HEK293 (cell line): ENCODE measurements around the gene SCYL1.

ENCODE experiments used
- CTCF ChIA-PET: fragments of 350-600 bp; formaldehyde crosslinking; extraction: SDS; loops from one replicate; lab custom pipeline; 2021; ENCODE audit warnings: antibody characterized with exemption; lab: Yijun Ruan, JAX
- POLR2A ChIA-PET: fragments of 300-600 bp; formaldehyde crosslinking; extraction: SDS; loops from one replicate; lab custom pipeline; 2020; ENCODE audit warnings: antibody characterized with exemption, inconsistent platforms; lab: Yijun Ruan, JAX
- H3K27ac ChIP-seq: fragments of 200-500 bp; sonication (Bioruptor generic); 2 replicates; pipeline ENCODE4 v1.5.1; 2014; ENCODE audit warnings: low read depth, low read length, control low read depth, inconsistent platforms; ENCODE audit errors: extremely low read depth
- H3K36me3 ChIP-seq, 2 experiments: fragments of 200-500 bp in 1 of 2; sonication (Bioruptor generic) in 1 of 2; 1 replicate in 1 of 2; 2 replicates in 1 of 2; pipeline ENCODE4 v1.5.1; 2014 to 2017; ENCODE audit warnings: inconsistent platforms in 2 of 2, low read length in 2 of 2; ENCODE audit not compliant: control insufficient read depth in 2 of 2, insufficient read depth in 1 of 2
- H3K4me1 ChIP-seq: fragments of 200-500 bp; sonication (Bioruptor generic); 2 replicates; pipeline ENCODE4 v1.5.1; 2014; ENCODE audit warnings: mild to moderate bottlenecking, low read length, inconsistent platforms; ENCODE audit not compliant: control insufficient read depth, insufficient read depth
- H3K4me3 ChIP-seq: 2 replicates; pipeline ENCODE4 v1.5.1; 2011; ENCODE audit warnings: low read depth, mild to moderate bottlenecking, control low read depth, low read length, moderate library complexity
- H3K9me3 ChIP-seq: fragments of 200-500 bp; sonication (Bioruptor generic); 2 replicates; pipeline ENCODE4 v1.5.1; 2014; ENCODE audit warnings: low read depth, low read length, inconsistent platforms; ENCODE audit not compliant: control insufficient read depth, insufficient read depth
- GLIS1 ChIP-seq: fragments of 450-650 bp; formaldehyde crosslinking; IDR thresholded peaks from 2 replicates; pipeline ENCODE4 v1.5.1; 2016; ENCODE audit warnings: missing biosample characterization, missing genetic modification characterization
- GLIS2 ChIP-seq: fragments of 450-650 bp; formaldehyde crosslinking; IDR thresholded peaks from 2 replicates; pipeline ENCODE4 v1.5.1; 2016; ENCODE audit warnings: missing biosample characterization, missing genetic modification characterization
- INSM2 ChIP-seq: fragments of 450-650 bp; formaldehyde crosslinking; IDR thresholded peaks from 2 replicates; pipeline ENCODE4 v1.5.1; 2016; ENCODE audit warnings: missing biosample characterization, missing genetic modification characterization
- KLF10 ChIP-seq: fragments of 450-650 bp; IDR thresholded peaks from 2 replicates; pipeline ENCODE4 v1.5.1; 2018; ENCODE audit warnings: missing biosample characterization, mild to moderate bottlenecking, missing genetic modification characterization
- MYNN ChIP-seq: fragments of 450-650 bp; formaldehyde crosslinking; IDR thresholded peaks from 2 replicates; pipeline ENCODE4 v1.5.1; 2016; ENCODE audit warnings: missing biosample characterization, missing genetic modification characterization, borderline replicate concordance
- PATZ1 ChIP-seq: fragments of 450-650 bp; formaldehyde crosslinking; IDR thresholded peaks from 2 replicates; pipeline ENCODE4 v1.5.1; 2016; ENCODE audit warnings: missing biosample characterization, missing genetic modification characterization
- PRDM1 ChIP-seq: fragments of 450-650 bp; formaldehyde crosslinking; IDR thresholded peaks from 2 replicates; pipeline ENCODE4; 2016; ENCODE audit warnings: missing biosample characterization, missing genetic modification characterization
- YY1 ChIP-seq: fragments of 450-650 bp; formaldehyde crosslinking; IDR thresholded peaks from 2 replicates; pipeline ENCODE4 v1.5.1; 2018; ENCODE audit warnings: missing biosample characterization, missing genetic modification characterization
- YY2 ChIP-seq: fragments of 450-650 bp; formaldehyde crosslinking; IDR thresholded peaks from 2 replicates; pipeline ENCODE4 v1.5.1; 2016; ENCODE audit warnings: missing biosample characterization, missing genetic modification characterization
- ZBTB48 ChIP-seq: fragments of 450-650 bp; formaldehyde crosslinking; IDR thresholded peaks from 2 replicates; pipeline ENCODE4 v1.5.1; 2016; ENCODE audit warnings: missing biosample characterization, missing genetic modification characterization
- ZNF132 ChIP-seq: fragments of 450-650 bp; formaldehyde crosslinking; IDR thresholded peaks from 2 replicates; pipeline ENCODE4 v1.5.1; 2017; ENCODE audit warnings: missing biosample characterization, missing genetic modification characterization, borderline replicate concordance
- ZNF140 ChIP-seq: fragments of 450-650 bp; formaldehyde crosslinking; IDR thresholded peaks from 2 replicates; pipeline ENCODE4 v1.5.1; 2016; ENCODE audit warnings: missing biosample characterization, missing genetic modification characterization
- ZNF157 ChIP-seq: fragments of 450-650 bp; formaldehyde crosslinking; IDR thresholded peaks from 2 replicates; pipeline ENCODE4 v1.5.1; 2016; ENCODE audit warnings: missing biosample characterization, missing genetic modification characterization
- ZNF174 ChIP-seq: fragments of 450-650 bp; formaldehyde crosslinking; IDR thresholded peaks from 2 replicates; pipeline ENCODE4 v1.5.0; 2017; ENCODE audit warnings: missing biosample characterization, mild to moderate bottlenecking, missing genetic modification characterization
- ZNF433 ChIP-seq: fragments of 450-650 bp; formaldehyde crosslinking; IDR thresholded peaks from 2 replicates; pipeline ENCODE4 v1.5.1; 2016; ENCODE audit warnings: missing biosample characterization, missing genetic modification characterization, low read depth
- ZNF530 ChIP-seq: fragments of 450-650 bp; formaldehyde crosslinking; IDR thresholded peaks from 2 replicates; pipeline ENCODE4 v1.5.1; 2016; ENCODE audit warnings: low read depth, missing biosample characterization, missing genetic modification characterization
- ZNF561 ChIP-seq: fragments of 450-650 bp; IDR thresholded peaks from 2 replicates; pipeline ENCODE4 v1.5.1; 2018; ENCODE audit warnings: missing biosample characterization, missing genetic modification characterization, borderline replicate concordance
- ZNF747 ChIP-seq: fragments of 450-650 bp; formaldehyde crosslinking; IDR thresholded peaks from 2 replicates; pipeline ENCODE4 v1.5.1; 2016; ENCODE audit warnings: missing biosample characterization, missing genetic modification characterization
- TF ChIP-seq, protein P1 (sequence below): fragments of 450-650 bp; formaldehyde crosslinking; IDR thresholded peaks from 2 replicates; pipeline ENCODE4 v1.5.1; 2016; ENCODE audit warnings: missing biosample characterization, missing genetic modification characterization
- TF ChIP-seq, protein P2 (sequence below): fragments of 450-650 bp; formaldehyde crosslinking; conservative IDR thresholded peaks from 2 replicates; pipeline ENCODE4 v1.5.1; 2016; ENCODE audit warnings: low read depth, missing biosample characterization, missing genetic modification characterization

SCYL1 gene

DNA sequence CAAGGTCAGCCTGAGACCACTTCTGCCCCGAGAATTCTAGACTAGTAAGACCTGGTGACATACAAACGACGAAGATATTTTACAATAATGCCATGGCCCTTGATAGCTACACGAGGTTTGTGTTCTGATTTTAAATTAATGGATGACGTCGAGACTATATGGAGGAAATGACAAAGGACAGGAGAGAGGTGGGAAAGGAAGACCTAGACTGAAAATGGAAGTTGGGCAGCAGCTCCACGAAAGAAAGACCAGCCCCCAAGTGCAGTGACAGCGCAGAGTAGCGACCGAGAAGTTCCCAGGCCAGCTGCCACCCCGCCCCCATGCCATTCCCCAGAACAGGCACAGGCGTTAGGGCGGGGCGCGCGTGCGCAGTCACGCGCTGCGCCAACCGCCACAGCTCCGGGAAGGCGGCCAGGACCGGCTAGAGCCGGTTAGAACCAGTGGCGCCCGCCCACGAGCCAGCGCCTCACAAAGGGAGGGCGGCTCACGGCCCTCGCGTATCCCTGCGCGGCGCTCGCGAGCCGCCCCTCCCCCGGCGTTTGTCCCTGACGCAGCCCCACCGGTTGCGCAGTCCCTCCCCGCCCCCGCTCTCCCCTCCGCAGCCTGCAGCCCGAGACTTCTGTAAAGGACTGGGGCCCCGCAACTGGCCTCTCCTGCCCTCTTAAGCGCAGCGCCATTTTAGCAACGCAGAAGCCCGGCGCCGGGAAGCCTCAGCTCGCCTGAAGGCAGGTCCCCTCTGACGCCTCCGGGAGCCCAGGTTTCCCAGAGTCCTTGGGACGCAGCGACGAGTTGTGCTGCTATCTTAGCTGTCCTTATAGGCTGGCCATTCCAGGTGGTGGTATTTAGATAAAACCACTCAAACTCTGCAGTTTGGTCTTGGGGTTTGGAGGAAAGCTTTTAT, 27.5 kb upstream of the SCYL1 start (continued):
- TF ChIP-seq, protein P1, sequence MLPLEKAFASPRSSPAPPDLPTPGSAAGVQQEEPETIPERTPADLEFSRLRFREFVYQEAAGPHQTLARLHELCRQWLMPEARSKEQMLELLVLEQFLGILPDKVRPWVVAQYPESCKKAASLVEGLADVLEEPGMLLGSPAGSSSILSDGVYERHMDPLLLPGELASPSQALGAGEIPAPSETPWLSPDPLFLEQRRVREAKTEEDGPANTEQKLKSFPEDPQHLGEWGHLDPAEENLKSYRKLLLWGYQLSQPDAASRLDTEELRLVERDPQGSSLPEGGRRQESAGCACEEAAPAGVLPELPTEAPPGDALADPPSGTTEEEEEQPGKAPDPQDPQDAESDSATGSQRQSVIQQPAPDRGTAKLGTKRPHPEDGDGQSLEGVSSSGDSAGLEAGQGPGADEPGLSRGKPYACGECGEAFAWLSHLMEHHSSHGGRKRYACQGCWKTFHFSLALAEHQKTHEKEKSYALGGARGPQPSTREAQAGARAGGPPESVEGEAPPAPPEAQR (tag by site-specific recombination): no peak
- peak; percentile 90 for TF ChIP-seq PRDM1 (tag by site-specific recombination)
- TF ChIP-seq, all 188 proteins: peak for 65

GRCh38 chr11:65498042-65498726, 26.7 kb upstream of the SCYL1 start:
- peak overlapping the region; percentile 98 for H3K27ac ChIP-seq

More at GRCh38 chr11:65498042-65498726, 26.7 kb upstream of the SCYL1 start:
- POLR2A ChIA-PET: interaction anchor here (0.5 to 28.2 kb wide), 38 partner anchors 10 to 1193 kb away, joined by 3 to 1129 read pairs (median 6); partner anchors contain the start of genes DPF2, ESRRA, FAM89B and FRMD8
- Histone ChIP-seq H3K36me3 (peaks cover 0 to 34% of the 10 kb centered on the region in 2 experiments; a peak in 2 of 3 replicates), H3K9me3 (no peaks in the 10 kb centered on the region)
- TF ChIP-seq KLF10 (tag by site-specific recombination) (no peak), ZNF530 (no peak), PRDM1 (tag by site-specific recombination) (peak; percentile 67), YY1 (tag by site-specific recombination) (peak; percentile 63), ZNF433 (no peak), ZNF132 (no peak), YY2 (no peak), MYNN (tag by site-specific recombination) (no peak), ZBTB48 (tag by site-specific recombination) (0 out of 2 replicates have a peak, but pooled peaks have one; percentile 17), GLIS1 (tag by site-specific recombination) (peak; percentile 22; the same call in 1 of the 2 replicates), ZNF157 (tag by site-specific recombination) (no peak), PATZ1 (tag by site-specific recombination) (peak; percentile 88), ZNF174 (tag by site-specific recombination) (no peak), INSM2 (0 out of 2 replicates have a peak, but pooled peaks have one; percentile 12), GLIS2 (tag by site-specific recombination) (peak; percentile 96), ZNF561 (tag by site-specific recombination) (no peak), ZNF747 (tag by site-specific recombination) (no peak), ZNF140 (tag by site-specific recombination) (no peak)
- TF ChIP-seq, protein P2, sequence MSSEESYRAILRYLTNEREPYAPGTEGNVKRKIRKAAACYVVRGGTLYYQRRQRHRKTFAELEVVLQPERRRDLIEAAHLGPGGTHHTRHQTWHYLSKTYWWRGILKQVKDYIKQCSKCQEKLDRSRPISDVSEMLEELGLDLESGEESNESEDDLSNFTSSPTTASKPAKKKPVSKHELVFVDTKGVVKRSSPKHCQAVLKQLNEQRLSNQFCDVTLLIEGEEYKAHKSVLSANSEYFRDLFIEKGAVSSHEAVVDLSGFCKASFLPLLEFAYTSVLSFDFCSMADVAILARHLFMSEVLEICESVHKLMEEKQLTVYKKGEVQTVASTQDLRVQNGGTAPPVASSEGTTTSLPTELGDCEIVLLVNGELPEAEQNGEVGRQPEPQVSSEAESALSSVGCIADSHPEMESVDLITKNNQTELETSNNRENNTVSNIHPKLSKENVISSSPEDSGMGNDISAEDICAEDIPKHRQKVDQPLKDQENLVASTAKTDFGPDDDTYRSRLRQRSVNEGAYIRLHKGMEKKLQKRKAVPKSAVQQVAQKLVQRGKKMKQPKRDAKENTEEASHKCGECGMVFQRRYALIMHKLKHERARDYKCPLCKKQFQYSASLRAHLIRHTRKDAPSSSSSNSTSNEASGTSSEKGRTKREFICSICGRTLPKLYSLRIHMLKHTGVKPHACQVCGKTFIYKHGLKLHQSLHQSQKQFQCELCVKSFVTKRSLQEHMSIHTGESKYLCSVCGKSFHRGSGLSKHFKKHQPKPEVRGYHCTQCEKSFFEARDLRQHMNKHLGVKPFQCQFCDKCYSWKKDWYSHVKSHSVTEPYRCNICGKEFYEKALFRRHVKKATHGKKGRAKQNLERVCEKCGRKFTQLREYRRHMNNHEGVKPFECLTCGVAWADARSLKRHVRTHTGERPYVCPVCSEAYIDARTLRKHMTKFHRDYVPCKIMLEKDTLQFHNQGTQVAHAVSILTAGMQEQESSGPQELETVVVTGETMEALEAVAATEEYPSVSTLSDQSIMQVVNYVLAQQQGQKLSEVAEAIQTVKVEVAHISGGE (tag by site-specific recombination): no peak
- TF ChIP-seq, all 188 proteins: peak for 7
- H3K4me1 ChIP-seq: peaks cover 6% of the 10 kb centered on the region
- H3K4me3 ChIP-seq: peak overlapping the region; percentile 98
- CTCF ChIA-PET: interaction anchor here (0.7 to 5.0 kb wide), 14 partner anchors 8 to 145 kb away, joined by 3 to 35 read pairs (median 4); no protein-coding TSS in a partner anchor
